Smooth muscle cell of the brain vasculature (primary cell): Measurements from ENCODE around the gene CCDC13.

Experiments used
- DNase-seq: peaks from one replicate; pipeline ENCODE4 v3.0.0-alpha.2; 2012; ENCODE audit warnings: low read depth, low spot score

CCDC13 gene

DNA sequence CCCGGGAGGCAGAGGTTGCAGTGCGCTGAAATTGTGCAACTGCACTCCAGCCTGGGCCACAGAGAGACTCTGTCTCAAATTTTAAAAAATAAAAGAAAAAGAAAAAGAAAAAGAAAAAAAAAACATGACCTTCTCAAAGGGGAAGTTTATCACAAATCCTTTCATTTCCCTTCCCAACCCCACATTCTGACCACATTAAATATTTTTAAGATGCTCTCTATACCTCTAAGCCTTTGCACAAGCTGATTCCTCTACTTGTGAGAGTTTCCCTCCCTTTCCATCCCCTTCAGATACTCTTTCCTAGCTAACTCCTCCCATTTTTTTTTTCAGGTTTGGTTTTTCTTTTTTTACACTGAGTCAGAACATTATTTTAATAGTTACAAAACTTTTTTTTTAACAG, 27.2 kb upstream of the CCDC13 start:
- no peak for DNase-seq

- no peak for DNase-seq
Measured at GRCh38 chr3:42799376-42799775, 26.3 kb upstream of the CCDC13 start.

DNA sequence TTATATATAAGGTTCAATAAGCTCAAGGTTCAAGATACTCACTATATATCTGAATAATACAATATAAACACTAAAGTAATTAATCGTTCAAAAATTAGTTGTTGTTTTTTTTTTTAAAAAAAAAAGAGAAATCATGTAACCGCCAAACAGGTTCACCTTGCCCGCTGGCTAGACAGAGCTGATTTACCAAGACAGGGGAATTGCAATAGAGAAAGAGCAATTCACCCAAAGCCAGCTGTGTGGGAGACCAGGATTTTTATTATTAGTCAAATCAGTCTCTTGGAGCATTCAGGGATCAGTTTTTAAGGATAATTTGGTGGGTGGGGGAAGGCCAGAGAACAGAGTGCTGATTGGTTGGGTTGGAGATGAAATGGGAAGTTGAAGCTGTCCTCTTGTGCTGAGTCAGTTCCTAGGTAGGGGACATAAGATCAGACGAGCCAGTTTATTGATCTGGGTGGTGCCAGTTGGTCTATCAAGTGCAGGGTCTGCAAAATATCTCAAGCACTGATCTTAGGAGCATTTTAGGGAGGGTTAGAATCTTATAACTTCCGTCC, 23.4 kb upstream of the CCDC13 start:
- DNase-seq = no peak

DNA sequence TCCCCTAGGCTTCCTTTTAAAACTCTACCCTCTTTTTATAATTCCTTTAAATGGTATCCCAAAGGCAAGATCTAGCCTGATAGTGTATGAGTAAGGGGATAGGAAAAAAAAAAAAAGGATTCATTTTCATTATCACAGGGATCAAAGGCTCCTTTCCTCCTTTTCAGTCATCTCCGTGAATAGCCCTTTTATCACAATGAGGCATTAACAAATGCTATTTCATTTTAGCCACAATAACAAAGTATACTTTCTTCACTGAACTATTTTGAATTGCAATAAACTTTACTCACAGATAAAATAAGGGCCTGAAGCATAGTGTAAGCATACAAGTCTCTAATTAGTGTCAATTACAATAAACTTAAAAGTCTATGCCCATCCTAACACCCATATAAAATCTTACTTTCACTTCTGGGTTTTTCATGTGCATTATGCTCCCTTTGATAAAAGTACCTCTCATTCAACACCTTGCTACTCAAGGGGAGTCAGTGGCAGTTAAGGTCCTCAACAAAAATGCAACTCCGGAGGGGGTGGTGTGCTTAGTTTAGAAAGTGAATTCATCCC, 22.6 kb upstream of the CCDC13 start:
- no peak for DNase-seq

GRCh38 chr3:42790714-42791229, 17.7 kb upstream of the CCDC13 start:
- DNase-seq = no peak

GRCh38 chr3:42786631-42787030, 13.6 kb upstream of the CCDC13 start:
- DNase-seq = no peak

DNA sequence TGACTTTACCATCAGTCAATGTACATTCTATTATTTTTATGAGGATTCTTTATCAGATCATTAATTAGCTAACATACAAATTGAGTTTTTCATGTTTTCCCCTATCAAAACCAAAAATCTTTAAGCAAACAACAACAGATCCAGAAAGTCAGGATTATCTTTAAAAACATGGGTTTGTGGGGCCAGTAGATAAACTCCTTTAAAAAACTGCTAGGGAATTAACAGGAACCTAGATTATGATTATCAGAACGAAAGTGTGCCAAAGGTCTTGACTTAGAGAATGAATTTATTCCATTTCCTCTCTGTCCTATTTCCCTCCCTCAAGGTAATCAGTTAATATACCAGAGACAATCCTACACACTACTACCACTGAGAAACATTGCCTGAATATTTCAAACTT, 13.2 kb upstream of the CCDC13 start:
- DNase-seq = no peak

DNA sequence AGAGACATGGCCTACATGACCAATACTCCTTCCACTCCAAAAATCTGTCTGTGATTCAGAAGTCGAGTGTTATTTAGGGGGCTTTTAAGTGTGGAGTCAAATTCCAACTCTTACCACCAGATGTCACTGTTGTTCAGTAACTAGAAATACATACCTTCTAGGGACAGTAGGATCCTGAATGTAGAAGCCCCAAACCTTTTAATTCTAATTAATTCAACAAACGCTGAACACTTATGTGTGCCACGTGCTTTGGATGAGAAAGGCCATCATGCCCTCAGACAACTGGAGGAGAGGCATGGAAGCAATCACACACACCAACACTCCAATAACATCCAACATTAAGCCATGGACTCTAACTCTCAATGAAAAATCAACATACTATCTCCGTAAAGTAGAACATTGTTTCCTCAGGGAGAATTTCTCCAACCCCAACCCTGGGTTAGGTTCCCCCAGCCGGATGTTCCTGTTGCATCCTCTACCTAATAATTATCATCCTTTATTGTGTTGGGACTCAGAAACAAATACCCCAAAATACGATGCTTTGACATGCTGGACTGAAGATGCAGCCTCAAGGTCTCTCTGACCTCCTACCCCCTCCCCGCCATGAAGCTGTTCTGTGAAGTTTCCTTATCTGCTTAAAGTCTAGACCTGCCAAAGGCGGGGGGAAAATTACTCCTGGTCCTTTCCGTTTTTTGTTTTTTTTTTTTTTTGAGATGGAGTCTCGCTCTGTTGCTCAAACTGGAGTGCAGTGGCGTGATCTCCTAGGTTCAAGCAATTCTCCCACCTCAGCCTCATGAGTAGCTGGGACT, 8.0 kb upstream of the CCDC13 start:
- peak; percentile 39 for DNase-seq

DNA sequence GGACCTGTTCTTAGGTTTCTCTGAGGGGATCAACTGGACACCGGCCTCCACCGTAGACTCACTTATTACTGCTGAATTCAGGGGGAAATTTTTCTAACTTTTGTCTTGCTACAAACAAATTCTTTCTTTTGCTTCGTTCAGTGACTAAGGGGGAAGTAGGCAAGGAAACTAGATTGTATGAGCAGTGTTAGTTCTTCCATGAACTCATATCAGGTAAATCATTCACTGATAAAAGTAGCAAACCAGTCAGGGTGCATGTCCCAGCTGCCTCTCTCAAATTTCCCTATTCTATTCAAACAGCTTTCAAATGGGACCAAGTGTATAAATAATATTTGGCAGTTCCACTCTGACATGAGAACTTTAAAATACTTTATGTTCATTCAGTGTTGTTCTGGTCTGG, 7.3 kb upstream of the CCDC13 start:
- DNase-seq = no peak

GRCh38 chr3:42778644-42779043, 5.6 kb upstream of the CCDC13 start:
- DNase-seq = no peak

DNA sequence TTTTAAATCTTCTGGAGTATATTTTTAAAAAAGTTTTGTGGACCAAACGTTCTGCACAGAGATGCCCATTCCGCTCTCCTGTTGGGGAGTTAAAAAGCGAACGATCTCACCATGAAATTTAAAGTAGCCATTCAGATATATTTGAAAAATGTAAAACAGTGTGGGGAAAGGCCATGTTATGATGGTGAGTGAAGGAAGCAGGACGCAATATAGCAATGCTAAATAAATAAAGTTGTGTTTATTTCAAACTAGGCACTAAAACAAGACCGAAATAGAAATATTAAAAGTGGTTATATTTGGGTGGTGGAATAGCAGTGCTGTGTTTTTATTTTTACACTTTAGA, 327 bp upstream of the CCDC13 start:
- DNase-seq = no peak

GRCh38 chr3:42771271-42771670, 1.8 kb downstream of the CCDC13 start:
- no peak for DNase-seq

DNA sequence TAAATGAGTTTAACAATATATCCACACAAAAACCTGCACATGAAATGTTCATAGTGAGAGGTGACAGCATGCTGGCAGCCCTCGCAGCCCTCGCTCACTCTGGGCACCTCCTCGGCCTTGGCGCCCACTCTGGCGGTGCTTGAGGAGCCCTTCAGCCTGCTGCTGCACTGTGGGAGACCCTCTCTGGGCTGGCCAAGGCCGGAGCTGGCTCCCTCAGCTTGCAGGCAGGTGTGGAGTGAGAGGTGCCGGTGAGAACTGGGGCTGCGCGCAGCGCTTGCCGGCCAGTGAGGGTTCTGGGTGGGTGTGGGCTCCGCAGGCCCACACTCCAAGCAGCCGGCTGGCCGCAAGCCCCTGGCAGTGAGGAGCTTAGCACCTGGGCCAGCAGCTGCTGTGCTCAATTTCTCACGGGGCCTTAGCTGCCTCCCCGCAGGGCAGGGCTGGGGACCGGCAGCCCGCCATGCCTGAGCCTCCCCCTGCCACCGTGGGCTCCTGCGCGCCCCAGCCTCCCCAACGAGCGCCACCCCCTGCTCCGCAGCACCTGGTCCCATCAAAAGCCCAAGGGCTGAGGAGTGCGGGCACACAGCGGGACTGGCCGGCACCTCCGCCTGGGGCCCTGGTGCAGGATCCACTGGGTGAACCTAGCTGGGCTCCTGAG, 3.4 kb downstream of the CCDC13 start:
- DNase-seq = no peak

GRCh38 chr3:42764561-42765295, 8.3 kb downstream of the CCDC13 start:
- no peak for DNase-seq

DNA sequence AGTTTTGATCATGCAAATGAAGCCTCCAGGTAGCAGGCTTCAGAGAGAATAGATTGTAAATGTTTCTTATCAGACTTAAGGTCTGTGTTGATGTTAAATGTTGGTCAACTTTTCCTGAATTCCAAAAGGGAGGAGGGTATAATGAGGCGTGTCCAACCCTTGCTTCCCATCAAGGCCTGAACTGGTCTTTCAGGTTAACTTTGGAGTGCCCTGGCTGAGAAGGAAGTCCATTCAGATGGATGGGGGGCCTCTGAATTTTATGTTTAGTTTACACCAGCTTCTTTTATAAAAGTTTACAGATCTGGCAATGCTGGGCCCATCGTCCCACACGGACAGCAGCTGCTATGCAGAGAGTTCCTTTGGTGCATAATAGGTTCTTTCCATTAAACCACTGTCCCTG, 8.9 kb downstream of the CCDC13 start:
- DNase-seq = no peak

- DNase-seq = no peak
Measured at GRCh38 chr3:42763021-42763420, 10.0 kb downstream of the CCDC13 start.

DNA sequence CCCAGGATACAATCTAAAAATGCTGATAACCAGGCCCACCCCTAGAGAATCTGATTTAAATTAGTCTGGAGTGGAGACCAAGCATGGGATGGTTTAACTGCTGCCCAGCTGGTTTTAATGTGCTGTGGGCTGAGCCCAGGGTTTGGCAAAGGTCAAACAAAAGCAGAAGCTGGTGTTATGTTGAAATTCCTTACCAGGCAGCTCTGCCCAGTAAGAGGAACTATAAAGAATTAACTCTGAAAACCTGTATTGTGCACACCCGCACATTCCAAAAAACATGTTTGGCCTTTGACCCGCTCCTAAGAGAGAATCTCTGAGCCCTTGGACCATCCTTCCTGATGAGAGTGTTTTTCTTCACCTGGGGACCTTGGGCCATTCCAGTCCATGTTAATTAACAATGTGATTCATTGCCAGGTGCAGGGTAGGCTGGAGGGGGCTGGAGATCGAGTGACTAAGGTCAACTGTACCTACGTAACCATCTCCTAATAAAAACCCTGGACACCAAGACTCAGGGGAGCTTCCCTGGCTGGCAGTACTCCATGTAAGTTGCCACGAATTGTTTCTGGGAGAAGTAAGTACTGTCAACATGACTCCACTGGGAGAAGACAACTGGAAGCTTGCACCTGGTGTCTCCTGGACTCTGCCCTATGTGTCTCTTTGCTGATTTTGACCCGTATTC, 10.9 kb downstream of the CCDC13 start:
- DNase-seq = no peak

GRCh38 chr3:42758126-42758525, 14.9 kb downstream of the CCDC13 start:
- DNase-seq = no peak

GRCh38 chr3:42756681-42757213, 16.3 kb downstream of the CCDC13 start:
- no peak for DNase-seq

GRCh38 chr3:42755681-42756578, 17.1 kb downstream of the CCDC13 start:
- no peak for DNase-seq
